Lower leg skin (tissue), 3 donors: Measurements from ENCODE around the gene AKAP12.

ENCODE experiments used
- POLR2A ChIP-seq, 2 donors: fragments of 450-650 bp; IDR thresholded peaks; one replicate each; pipeline ENCODE4 v1.6.1; 2016 to 2017; ENCODE audit warnings: antibody characterized with exemption in 2 of 2, mild to moderate bottlenecking in 1 of 2, moderate library complexity in 1 of 2
- TF ChIP-seq, protein P1 (sequence below), 3 donors: fragments of 450-650 bp; IDR thresholded peaks; one replicate each; pipeline ENCODE4 v1.5.1; 2016; ENCODE audit warnings: antibody characterized with exemption in 3 of 3, mild to moderate bottlenecking in 3 of 3, moderate library complexity in 2 of 3

DNA sequence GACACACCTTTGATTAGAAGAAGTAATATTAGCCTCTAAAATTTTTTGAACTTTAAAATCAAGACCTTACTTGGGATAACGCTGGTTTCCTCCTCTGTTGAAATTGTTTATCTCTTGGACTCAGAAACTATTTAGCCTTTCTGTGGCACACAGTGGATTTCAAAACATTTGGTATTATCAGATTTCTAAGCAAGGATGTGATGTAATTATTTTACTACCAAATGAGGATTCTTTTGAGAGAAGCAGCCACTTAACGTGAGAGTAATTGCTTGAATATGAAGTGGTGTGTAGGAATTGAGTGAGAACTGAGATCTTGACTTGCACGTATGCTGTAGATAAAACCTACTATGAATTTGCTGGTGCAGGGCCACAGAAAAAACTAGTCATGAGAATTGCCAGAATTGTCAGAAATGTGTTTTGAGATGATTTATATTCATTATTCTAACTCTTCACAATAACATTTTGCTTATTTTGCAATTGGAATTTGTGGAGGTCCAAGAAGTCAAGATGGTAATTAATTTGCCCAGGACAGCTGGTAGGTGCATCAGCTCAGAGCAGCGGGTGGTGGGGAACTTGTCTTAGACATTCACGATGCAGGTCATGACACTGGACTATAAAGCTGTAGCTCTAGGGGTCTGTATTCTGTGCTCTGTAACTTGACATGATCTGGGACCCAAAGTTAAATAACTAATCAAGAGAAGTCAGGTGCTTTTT lies 53.4 kb downstream of the AKAP12 start:
- no peak for TF ChIP-seq POLR2A (IDR thresholded peaks at IDR 0.05)
- TF ChIP-seq, protein P1, sequence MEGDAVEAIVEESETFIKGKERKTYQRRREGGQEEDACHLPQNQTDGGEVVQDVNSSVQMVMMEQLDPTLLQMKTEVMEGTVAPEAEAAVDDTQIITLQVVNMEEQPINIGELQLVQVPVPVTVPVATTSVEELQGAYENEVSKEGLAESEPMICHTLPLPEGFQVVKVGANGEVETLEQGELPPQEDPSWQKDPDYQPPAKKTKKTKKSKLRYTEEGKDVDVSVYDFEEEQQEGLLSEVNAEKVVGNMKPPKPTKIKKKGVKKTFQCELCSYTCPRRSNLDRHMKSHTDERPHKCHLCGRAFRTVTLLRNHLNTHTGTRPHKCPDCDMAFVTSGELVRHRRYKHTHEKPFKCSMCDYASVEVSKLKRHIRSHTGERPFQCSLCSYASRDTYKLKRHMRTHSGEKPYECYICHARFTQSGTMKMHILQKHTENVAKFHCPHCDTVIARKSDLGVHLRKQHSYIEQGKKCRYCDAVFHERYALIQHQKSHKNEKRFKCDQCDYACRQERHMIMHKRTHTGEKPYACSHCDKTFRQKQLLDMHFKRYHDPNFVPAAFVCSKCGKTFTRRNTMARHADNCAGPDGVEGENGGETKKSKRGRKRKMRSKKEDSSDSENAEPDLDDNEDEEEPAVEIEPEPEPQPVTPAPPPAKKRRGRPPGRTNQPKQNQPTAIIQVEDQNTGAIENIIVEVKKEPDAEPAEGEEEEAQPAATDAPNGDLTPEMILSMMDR (IDR thresholded peaks at IDR 0.05), result no peak
